ENCODE results near the gene MTUS2. TPM values are rescaled to one million over a fixed set of nuclear protein-coding genes. Genes with fewer than 3 reads are reported as not detected.
A peak's percentile ranks its signal among the peaks of the same experiment; 100 is the strongest.

The MTUS2 gene
- total RNA-seq, 1 experiment from 2014 or later = 0.35 TPM

DNA sequence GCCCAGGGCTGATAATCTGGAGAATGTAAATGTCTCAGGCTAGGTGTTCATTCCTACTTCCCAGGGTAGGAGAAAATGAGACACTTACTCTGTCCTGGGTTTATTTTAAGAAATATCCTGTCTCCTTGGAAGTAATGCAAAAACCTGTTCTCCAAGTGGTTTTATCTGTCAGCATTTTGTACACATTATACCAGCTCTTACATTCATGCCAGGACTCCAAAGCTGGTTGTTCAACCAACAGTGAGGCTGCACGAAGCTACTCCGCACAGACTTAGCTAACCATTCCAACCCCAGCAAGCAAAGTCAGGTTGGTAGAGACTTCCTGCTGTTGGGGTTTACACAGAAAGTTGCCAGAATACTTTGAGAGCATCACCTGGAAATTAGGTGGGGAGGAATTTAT lies 719.7 kb downstream of the MTUS2 start:
- Histone ChIP-seq H3K14ac (ENCODE audit: insufficient read depth, low read length) (no peak overlapping the region), H4K20me1 (ENCODE audit: control insufficient read depth, insufficient read depth, insufficient read length) (no peaks in the 10 kb centered on the region), H3K27me3 (ENCODE audit: insufficient read depth, low read length) (no peaks in the 10 kb centered on the region), H2AK5ac (ENCODE audit: insufficient read length, low read length) (no peak overlapping the region), H2BK15ac (ENCODE audit: low read depth, low read length) (no peak overlapping the region), H3T11ph (ENCODE audit: low read length) (no peak overlapping the region), H3K27ac (ENCODE audit: insufficient read length, low read depth, low read length) (no peak overlapping the region), H3K79me2 (ENCODE audit: insufficient read depth, low read length) (peaks cover 2% of the 10 kb centered on the region; the same call in 1 of the 2 replicates), H2BK12ac (ENCODE audit: insufficient read length, low read depth, low read length) (no peak overlapping the region), H2BK120ac (ENCODE audit: low read depth, low read length, poor library complexity, severe bottlenecking) (no peak overlapping the region), H2BK20ac (ENCODE audit: low read depth, low read length, poor library complexity, severe bottlenecking) (no peak overlapping the region), H3K56ac (ENCODE audit: insufficient read length, low read depth, low read length) (no peak overlapping the region), H3K4me2 (ENCODE audit: insufficient read depth, insufficient read length, low read length) (no peak overlapping the region), H4K8ac (replicated peaks; ENCODE audit: insufficient read length, low read depth, low read length) (no peak overlapping the region), H3K4ac (ENCODE audit: low read depth, low read length) (no peak overlapping the region), H3K9me3 (ENCODE audit: control insufficient read depth, low read depth, low read length) (no peaks in the 10 kb centered on the region), H3K23ac (ENCODE audit: insufficient read length, low read depth, low read length) (no peak overlapping the region), H3K4me1 (ENCODE audit: insufficient read depth, low read length) (peaks cover 10% of the 10 kb centered on the region), H4K5ac (ENCODE audit: insufficient read length, low read depth, low read length) (no peak overlapping the region), H2AFZ (ENCODE audit: low read length) (no peak overlapping the region), H3K9ac (ENCODE audit: extremely low read depth, insufficient read length, low read length) (no peak overlapping the region), H4K91ac (ENCODE audit: insufficient read length, low read depth, low read length) (no peak overlapping the region), H3K23me2 (ENCODE audit: insufficient read length, low read depth, low read length, poor library complexity, severe bottlenecking) (no peaks in the 10 kb centered on the region), H2BK5ac (ENCODE audit: insufficient read length, low read length) (no peak overlapping the region), H3K18ac (ENCODE audit: insufficient read length, low read depth, low read length) (no peak overlapping the region), H3K79me1 (ENCODE audit: insufficient read depth, low read depth, low read length, poor library complexity, severe bottlenecking) (peaks cover 3% of the 10 kb centered on the region)
- Mint-ChIP-seq H3K27ac (peak overlapping the region; percentile 44 to 91 (median 53); a peak in 4 of 7 replicates), H3K9me3 (no peaks in the 10 kb centered on the region), H3K27me3 (ENCODE audit: low read depth) (no peaks in the 10 kb centered on the region), H3K4me3 (no peak overlapping the region), H3K4me1 (peaks cover 28 to 37% of the 10 kb centered on the region in 2 experiments), H3K36me3 (ENCODE audit: insufficient read depth in 1 of 3, low read depth in 3 of 3) (peaks cover 18 to 46% (median 25%) of the 10 kb centered on the region in 3 experiments)
- DNase-seq = no peak
- no CpG with 5 or more reads among the region's 2 CpGs for WGBS (ENCODE audit: extremely low coverage, insufficient read length, low lambda C conversion rate)
- TF ChIP-seq, protein P1, sequence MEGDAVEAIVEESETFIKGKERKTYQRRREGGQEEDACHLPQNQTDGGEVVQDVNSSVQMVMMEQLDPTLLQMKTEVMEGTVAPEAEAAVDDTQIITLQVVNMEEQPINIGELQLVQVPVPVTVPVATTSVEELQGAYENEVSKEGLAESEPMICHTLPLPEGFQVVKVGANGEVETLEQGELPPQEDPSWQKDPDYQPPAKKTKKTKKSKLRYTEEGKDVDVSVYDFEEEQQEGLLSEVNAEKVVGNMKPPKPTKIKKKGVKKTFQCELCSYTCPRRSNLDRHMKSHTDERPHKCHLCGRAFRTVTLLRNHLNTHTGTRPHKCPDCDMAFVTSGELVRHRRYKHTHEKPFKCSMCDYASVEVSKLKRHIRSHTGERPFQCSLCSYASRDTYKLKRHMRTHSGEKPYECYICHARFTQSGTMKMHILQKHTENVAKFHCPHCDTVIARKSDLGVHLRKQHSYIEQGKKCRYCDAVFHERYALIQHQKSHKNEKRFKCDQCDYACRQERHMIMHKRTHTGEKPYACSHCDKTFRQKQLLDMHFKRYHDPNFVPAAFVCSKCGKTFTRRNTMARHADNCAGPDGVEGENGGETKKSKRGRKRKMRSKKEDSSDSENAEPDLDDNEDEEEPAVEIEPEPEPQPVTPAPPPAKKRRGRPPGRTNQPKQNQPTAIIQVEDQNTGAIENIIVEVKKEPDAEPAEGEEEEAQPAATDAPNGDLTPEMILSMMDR (conservative IDR thresholded peaks at IDR 0.05) = no peak

Data from H9 (cell line).